Measurements from ENCODE around the gene HELLS. TPM values are rescaled to one million over a fixed set of nuclear protein-coding genes. Genes with fewer than 3 reads are reported as not detected.

HELLS gene
- total RNA-seq, 1 experiment from 2014 or later: 291 TPM

DNA sequence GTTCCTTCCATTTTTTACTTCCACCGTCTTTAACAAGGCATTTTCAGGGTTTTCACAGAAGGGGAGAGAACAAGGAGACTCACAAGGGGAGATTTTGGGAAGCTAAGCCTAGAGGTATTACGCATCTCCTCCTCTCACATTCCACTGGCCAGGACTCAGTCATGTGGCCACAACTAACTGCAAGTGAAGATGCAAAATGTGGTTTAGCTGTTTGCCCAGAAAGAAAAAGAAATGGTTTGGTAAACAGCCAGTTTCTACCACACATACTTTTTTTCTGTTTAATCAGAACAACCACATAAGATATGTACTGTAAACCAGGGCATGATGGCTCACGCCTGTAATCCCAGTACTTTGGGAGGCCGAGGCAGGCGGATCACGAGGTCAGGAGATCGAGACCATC lies 21.4 kb upstream of the HELLS start:
- no peak overlapping the region for H3T11ph ChIP-seq (ENCODE audit: low read length)
- TF ChIP-seq, protein P1, sequence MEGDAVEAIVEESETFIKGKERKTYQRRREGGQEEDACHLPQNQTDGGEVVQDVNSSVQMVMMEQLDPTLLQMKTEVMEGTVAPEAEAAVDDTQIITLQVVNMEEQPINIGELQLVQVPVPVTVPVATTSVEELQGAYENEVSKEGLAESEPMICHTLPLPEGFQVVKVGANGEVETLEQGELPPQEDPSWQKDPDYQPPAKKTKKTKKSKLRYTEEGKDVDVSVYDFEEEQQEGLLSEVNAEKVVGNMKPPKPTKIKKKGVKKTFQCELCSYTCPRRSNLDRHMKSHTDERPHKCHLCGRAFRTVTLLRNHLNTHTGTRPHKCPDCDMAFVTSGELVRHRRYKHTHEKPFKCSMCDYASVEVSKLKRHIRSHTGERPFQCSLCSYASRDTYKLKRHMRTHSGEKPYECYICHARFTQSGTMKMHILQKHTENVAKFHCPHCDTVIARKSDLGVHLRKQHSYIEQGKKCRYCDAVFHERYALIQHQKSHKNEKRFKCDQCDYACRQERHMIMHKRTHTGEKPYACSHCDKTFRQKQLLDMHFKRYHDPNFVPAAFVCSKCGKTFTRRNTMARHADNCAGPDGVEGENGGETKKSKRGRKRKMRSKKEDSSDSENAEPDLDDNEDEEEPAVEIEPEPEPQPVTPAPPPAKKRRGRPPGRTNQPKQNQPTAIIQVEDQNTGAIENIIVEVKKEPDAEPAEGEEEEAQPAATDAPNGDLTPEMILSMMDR (conservative IDR thresholded peaks at IDR 0.05): no peak
- no peaks in the 10 kb centered on the region for H3K23me2 ChIP-seq (ENCODE audit: insufficient read length, low read depth, low read length, poor library complexity, severe bottlenecking)
- H3K9me3 Mint-ChIP-seq: no peaks in the 10 kb centered on the region
- no peaks in the 10 kb centered on the region for H3K9me3 ChIP-seq (ENCODE audit: control insufficient read depth, low read depth, low read length)
- H2BK20ac ChIP-seq (ENCODE audit: low read depth, low read length, poor library complexity, severe bottlenecking): no peak overlapping the region
- no peak for DNase-seq
- H3K36me3 Mint-ChIP-seq (ENCODE audit: insufficient read depth in 1 of 3, low read depth in 3 of 3): no peaks in the 10 kb centered on the region
- H3K27me3 ChIP-seq (ENCODE audit: insufficient read depth, low read length): no peaks in the 10 kb centered on the region
- no peak overlapping the region for H2BK5ac ChIP-seq (ENCODE audit: insufficient read length, low read length)
- no peak overlapping the region for H4K5ac ChIP-seq (ENCODE audit: insufficient read length, low read depth, low read length)
- H3K27me3 Mint-ChIP-seq (ENCODE audit: low read depth): no peaks in the 10 kb centered on the region
- H3K79me2 ChIP-seq (ENCODE audit: insufficient read depth, low read length): no peaks in the 10 kb centered on the region
- H3K4me1 Mint-ChIP-seq: peaks cover 0 to 7% of the 10 kb centered on the region in 2 experiments; a peak in 1 of 4 replicates
- H3K4me1 ChIP-seq (ENCODE audit: insufficient read depth, low read length): no peaks in the 10 kb centered on the region
- no peak overlapping the region for H3K56ac ChIP-seq (ENCODE audit: insufficient read length, low read depth, low read length)
- no peak overlapping the region for H3K4me3 Mint-ChIP-seq
- H3K79me1 ChIP-seq (ENCODE audit: insufficient read depth, low read depth, low read length, poor library complexity, severe bottlenecking): no peaks in the 10 kb centered on the region
- no peak overlapping the region for H2AFZ ChIP-seq (ENCODE audit: low read length)
- no peak overlapping the region for H4K8ac ChIP-seq (replicated peaks; ENCODE audit: insufficient read length, low read depth, low read length)
- no peak overlapping the region for H3K4me2 ChIP-seq (ENCODE audit: insufficient read depth, insufficient read length, low read length)
- H2BK15ac ChIP-seq (ENCODE audit: low read depth, low read length): no peak overlapping the region
- no peak overlapping the region for H3K23ac ChIP-seq (ENCODE audit: insufficient read length, low read depth, low read length)
- WGBS (ENCODE audit: extremely low coverage, insufficient read length, low lambda C conversion rate): no CpG with 5 or more reads among the region's 7 CpGs
- no peak overlapping the region for H2AK5ac ChIP-seq (ENCODE audit: insufficient read length, low read length)
- H3K4ac ChIP-seq (ENCODE audit: low read depth, low read length): no peak overlapping the region
- no peak overlapping the region for H3K14ac ChIP-seq (ENCODE audit: insufficient read depth, low read length)
- no peaks in the 10 kb centered on the region for H4K20me1 ChIP-seq (ENCODE audit: control insufficient read depth, insufficient read depth, insufficient read length)
- H4K91ac ChIP-seq (ENCODE audit: insufficient read length, low read depth, low read length): no peak overlapping the region
- H3K18ac ChIP-seq (ENCODE audit: insufficient read length, low read depth, low read length): no peak overlapping the region
- H3K9ac ChIP-seq (ENCODE audit: extremely low read depth, insufficient read length, low read length): no peak overlapping the region
- H2BK120ac ChIP-seq (ENCODE audit: low read depth, low read length, poor library complexity, severe bottlenecking): no peak overlapping the region
- H3K27ac ChIP-seq (ENCODE audit: insufficient read length, low read depth, low read length): no peak overlapping the region
- no peak overlapping the region; a peak in 2 of 7 replicates for H3K27ac Mint-ChIP-seq
- no peak overlapping the region for H2BK12ac ChIP-seq (ENCODE audit: insufficient read length, low read depth, low read length)

Data from H9 (cell line).